Adrenal gland (tissue), 12 donors: Measurements from ENCODE around the gene CCDC138. TPM values are rescaled to one million over a fixed set of nuclear protein-coding genes. Genes with fewer than 3 reads are reported as not detected.

ENCODE experiments used
- DNase-seq, 7 donors: peaks; one replicate each; pipeline ENCODE4 v3.0.0-alpha.2; 2019 to 2020
- H3K27ac ChIP-seq, 5 donors: fragments of 200-600 bp; sonication (generic) in 4 of 5; 1 replicate in 3 of 5; 2 replicates in 2 of 5; pipeline versions ENCODE4 v1.5.1 to v1.8.0; 2016 to 2020; ENCODE audit warnings: mild to moderate bottlenecking in 1 of 5
- H3K27me3 ChIP-seq: fragments of 200-600 bp; 2 replicates; pipeline ENCODE4 v1.8.0; 2021
- H3K36me3 ChIP-seq, 2 donors: fragments of 200-600 bp; replicated peaks in 1 of 2; 1 replicate in 1 of 2; 2 replicates in 1 of 2; pipeline versions ENCODE4 v1.5.1 to v1.8.0; 2018 to 2022
- H3K4me1 ChIP-seq, 2 donors: fragments of 200-600 bp; replicated peaks in 1 of 2; 1 replicate in 1 of 2; 2 replicates in 1 of 2; pipeline versions ENCODE4 v1.5.1 to v1.8.0; 2018 to 2021
- H3K4me3 ChIP-seq, 4 donors: fragments of 200-600 bp; sonication (generic) in 3 of 4; one replicate each; pipeline ENCODE4 v1.5.1; 2016 to 2018
- H3K9me3 ChIP-seq, 3 donors: fragments of 200-600 bp; sonication (generic) in 1 of 3; replicated peaks in 1 of 3; 1 replicate in 2 of 3; 2 replicates in 1 of 3; pipeline versions ENCODE4 v1.5.1 to v1.8.0; 2016 to 2021
- CTCF ChIP-seq, 6 experiments: fragments of 450-650 bp in 4 of 6; fragments of 200-600 bp in 2 of 6; sonication (generic) in 1 of 6; IDR thresholded peaks; 1 replicate in 5 of 6; 2 replicates in 1 of 6; pipeline versions ENCODE4 v1.5.1 to v1.8.0; 2016 to 2021; ENCODE audit warnings: antibody characterized with exemption in 6 of 6, mild to moderate bottlenecking in 2 of 6, moderate library complexity in 1 of 6
- POLR2A ChIP-seq, 2 donors: fragments of 450-650 bp; IDR thresholded peaks; one replicate each; pipeline ENCODE4 v1.6.1; 2017; ENCODE audit warnings: antibody characterized with exemption in 2 of 2, mild to moderate bottlenecking in 2 of 2, moderate library complexity in 1 of 2
- WGBS, 4 donors: extraction: QIAGEN DNeasy Blood & Tissue Kit in 2 of 4; methylation state at CpG; one replicate each; pipeline versions ENCODE4 v1.1.5 to v1.1.7; 2013 to 2017; 5-methylcytosine and 5-hydroxymethylcytosine counted together
- intact Hi-C, 2 donors: fragments of 100-400 bp; cut with DNase I; formaldehyde crosslinking; loops; one replicate each; pipeline versions ENCODE4 v1.14.1 to v1.15.0; 2022 to 2023
- polyA plus RNA-seq, 3 donors: library from polyadenylated mRNA; stranded (reverse); fragments of 200-250 nt in 2 of 3; fragments of 350-450 nt in 1 of 3; fragmentation: Illumina TruSeq in 1 of 3; extraction: RNeasy Lipid Tissue Mini Kit (QIAGEN cat#74804) in 1 of 3; gene quantifications; one replicate each; pipeline ENCODE4 v1.2.3, GENCODE V29; 2013 to 2014
- total RNA-seq, 9 donors: library from RNA; depleted of rRNA in 4 of 9; stranded (reverse); fragments of >200 nt in 4 of 9; fragments of 120-200 nt in 1 of 9; fragmentation: NEBNext Ultra II Directional in 1 of 9; extraction: Animal tissue kit (Norgen Biotek cat#: 25700) in 1 of 9; gene quantifications; one replicate each; pipeline versions ENCODE4 v1.1.0 to v1.2.4, GENCODE V29; 2013 to 2023
- donor health status: healthy with polysubstance abuse.
- donor health status: Bipolar disorder and iron deficiency.
- donor health status: DM: yes; HTN: yes; CAD: no.
- donor health status: DM: no; HTN: no; CAD: no.
- donor health status: DM: no; HTN: no; CAD: no.
- donor health status: DM: yes; HTN: yes; CAD: no.

The CCDC138 gene
- total and polyA plus RNA-seq, 12 donors: 1.0 to 8.0 (median 2.1) TPM

GRCh38 chr2:108866041-108866440, 79.5 kb downstream of the CCDC138 start:
- Histone ChIP-seq H3K4me3 (no peak overlapping the region), H3K9me3 (peaks cover 0 to 4% (median 0%) of the 10 kb centered on the region in 3 donors), H3K4me1 (no peaks in the 10 kb centered on the region), H3K36me3 (no peaks in the 10 kb centered on the region), H3K27me3 (no peaks in the 10 kb centered on the region), H3K27ac (no peak overlapping the region)
- TF ChIP-seq POLR2A (IDR thresholded peaks at IDR 0.05) (no peak), CTCF (IDR thresholded peaks at IDR 0.05) (no peak)
- DNase-seq: no peak
- intact Hi-C loops: no loop called here

- Histone ChIP-seq H3K4me1 (no peaks in the 10 kb centered on the region), H3K27ac (no peak overlapping the region), H3K36me3 (no peaks in the 10 kb centered on the region), H3K9me3 (peaks cover 0 to 4% (median 0%) of the 10 kb centered on the region in 3 donors), H3K27me3 (no peaks in the 10 kb centered on the region), H3K4me3 (no peak overlapping the region)
- DNase-seq: no peak
- no peak for TF ChIP-seq CTCF (IDR thresholded peaks at IDR 0.05)
- no peak for TF ChIP-seq POLR2A (IDR thresholded peaks at IDR 0.05)
- intact Hi-C loops: no loop called here
- WGBS, 4 donors: 95 to 100% (median 97%) methylated on average over 1 of the region's 1 CpG
These were observed 82.3 kb downstream of the CCDC138 start for GRCh38 chr2:108868911-108869310.

- Histone ChIP-seq H3K4me1 (no peaks in the 10 kb centered on the region), H3K4me3 (no peak overlapping the region), H3K36me3 (no peaks in the 10 kb centered on the region), H3K9me3 (peaks cover 0 to 4% (median 0%) of the 10 kb centered on the region in 3 donors), H3K27ac (no peak overlapping the region), H3K27me3 (no peaks in the 10 kb centered on the region)
- intact Hi-C loops: no loop called here
- TF ChIP-seq CTCF (IDR thresholded peaks at IDR 0.05): no peak
- no peak for TF ChIP-seq POLR2A (IDR thresholded peaks at IDR 0.05)
- 82 to 92% (median 86%) methylated on average over 3 of the region's 3 CpGs for WGBS, 4 donors
- no peak for DNase-seq
These were observed 83.0 kb downstream of the CCDC138 start for GRCh38 chr2:108869542-108869941.

GRCh38 chr2:108870069-108870644, 83.6 kb downstream of the CCDC138 start:
- WGBS, 4 donors: 95 to 100% (median 99%) methylated on average over 5 of the region's 5 CpGs
- Histone ChIP-seq H3K9me3 (peaks cover 0 to 4% (median 0%) of the 10 kb centered on the region in 3 donors), H3K27ac (no peak overlapping the region), H3K36me3 (no peaks in the 10 kb centered on the region), H3K4me1 (no peaks in the 10 kb centered on the region), H3K4me3 (no peak overlapping the region), H3K27me3 (no peaks in the 10 kb centered on the region)
- intact Hi-C loops: no loop called here
- no peak for DNase-seq
- TF ChIP-seq POLR2A (IDR thresholded peaks at IDR 0.05) (no peak), CTCF (IDR thresholded peaks at IDR 0.05) (no peak)
